ENCODE results near the gene ABCA1.

- TF ChIP-seq MXI1 (IDR thresholded peaks at IDR 0.05; ENCODE audit: borderline replicate concordance, low read depth, low read length) (no peak), RFX5 (IDR thresholded peaks at IDR 0.05; ENCODE audit: low read depth, low read length) (no peak), POLR2A (IDR thresholded peaks at IDR 0.05; ENCODE audit: low read depth, low read length) (no peak), CTCF (conservative IDR thresholded peaks at IDR 0.05; ENCODE audit: low read depth, low read length) (no peak), MAFK (IDR thresholded peaks at IDR 0.05; ENCODE audit: low read depth, low read length) (no peak), USF2 (IDR thresholded peaks at IDR 0.05; ENCODE audit: low read depth, low read length) (no peak), CEBPB (IDR thresholded peaks at IDR 0.05; ENCODE audit: low read depth, low read length) (no peak), SMC3 (IDR thresholded peaks at IDR 0.05; ENCODE audit: low read depth, low read length) (no peak), RAD21 (IDR thresholded peaks at IDR 0.05; ENCODE audit: low read length) (no peak), NFE2L2 (IDR thresholded peaks at IDR 0.05; ENCODE audit: low read depth, low read length) (no peak)
Observed at GRCh38 chr9:104787306-104788015, 140.5 kb downstream of the ABCA1 start.
